PFSK-1 (cell line): ENCODE results near the gene BAHCC1.
A peak's percentile ranks its signal among the peaks of the same experiment; 100 is the strongest.

ENCODE experiments used
- FOXP2 ChIP-seq: optimal IDR thresholded peaks from 2 replicates; pipeline ENCODE3; 2011; ENCODE audit warnings: borderline replicate concordance, control low read depth, inconsistent platforms; ENCODE audit not compliant: insufficient read depth; ENCODE audit errors: extremely low read length, extremely low read depth
- POLR2AphosphoS5 ChIP-seq: IDR thresholded peaks from 2 replicates; pipeline ENCODE4 v1.6.1; 2012; ENCODE audit warnings: low read depth, mild to moderate bottlenecking, control low read depth, low read length, moderate library complexity
- REST ChIP-seq, 2 experiments: IDR thresholded peaks; 2 replicates each; pipeline versions ENCODE4 v1.6.1 to v1.8.0; 2011 to 2012; ENCODE audit warnings: low read depth in 2 of 2, low read length in 2 of 2, control low read depth in 1 of 2, inconsistent platforms in 1 of 2, mild to moderate bottlenecking in 1 of 2, moderate library complexity in 1 of 2; ENCODE audit not compliant: insufficient read depth in 1 of 2
- SIN3A ChIP-seq: IDR thresholded peaks from 2 replicates; pipeline ENCODE4 v1.6.1; 2012; ENCODE audit warnings: mild to moderate bottlenecking, low read length, moderate library complexity, borderline replicate concordance; ENCODE audit not compliant: insufficient read depth
- TAF1 ChIP-seq: IDR thresholded peaks from 2 replicates; pipeline ENCODE4 v1.6.1; 2012; ENCODE audit warnings: low read length, control low read depth, borderline replicate concordance; ENCODE audit not compliant: insufficient read depth

The BAHCC1 gene

GRCh38 chr17:81354954-81355347 is 40.3 kb upstream of the BAHCC1 start:
- TF ChIP-seq REST (IDR thresholded peaks at IDR 0.05; ENCODE audit: insufficient read depth in 1 of 2, low read depth in 2 of 2, low read length in 2 of 2) = no peak
- no peak for TF ChIP-seq FOXP2
- no peak for TF ChIP-seq TAF1
- TF ChIP-seq POLR2AphosphoS5 = no peak
- TF ChIP-seq SIN3A = no peak

GRCh38 chr17:81359218-81359617 is 36.0 kb upstream of the BAHCC1 start:
- TF ChIP-seq TAF1 (no peak), SIN3A (no peak), REST (IDR thresholded peaks at IDR 0.05; ENCODE audit: insufficient read depth in 1 of 2, low read depth in 2 of 2, low read length in 2 of 2) (no peak), FOXP2 (peak; percentile 38)

GRCh38 chr17:81364278-81365147 is 30.7 kb upstream of the BAHCC1 start:
- TF ChIP-seq FOXP2 (no peak), REST (IDR thresholded peaks at IDR 0.05; ENCODE audit: insufficient read depth in 1 of 2, low read depth in 2 of 2, low read length in 2 of 2) (no peak), POLR2AphosphoS5 (no peak), TAF1 (no peak), SIN3A (no peak)

- no peak for TF ChIP-seq TAF1
- no peak for TF ChIP-seq FOXP2
Observed at GRCh38 chr17:81365148-81365600, 30.1 kb upstream of the BAHCC1 start.

- TF ChIP-seq SIN3A = no peak
- no peak for TF ChIP-seq TAF1
- no peak for TF ChIP-seq REST (IDR thresholded peaks at IDR 0.05; ENCODE audit: insufficient read depth in 1 of 2, low read depth in 2 of 2, low read length in 2 of 2)
- TF ChIP-seq FOXP2 = no peak
- no peak for TF ChIP-seq POLR2AphosphoS5
Observed at GRCh38 chr17:81365601-81366585, 29.4 kb upstream of the BAHCC1 start.
